GM12865 (cell line): ENCODE measurements around the gene BAHCC1.

Experiments used
- DNase-seq: peaks from one replicate; pipeline ENCODE4 v3.0.0; 2010; ENCODE audit warnings: low read depth
- H3K4me3 ChIP-seq: 2 replicates; pipeline ENCODE4 v1.5.1; 2011; ENCODE audit warnings: mild to moderate bottlenecking, low read depth, low read length, control low read depth
- CTCF ChIP-seq: IDR thresholded peaks from 2 replicates; pipeline ENCODE4 v1.5.1; 2011; ENCODE audit warnings: low read length, control low read depth, low read depth, inconsistent platforms; ENCODE audit not compliant: insufficient read depth; ENCODE audit errors: missing control alignments

The BAHCC1 gene

GRCh38 chr17:81447331-81447933 is 52.2 kb downstream of the BAHCC1 start:
- H3K4me3 ChIP-seq = no peak overlapping the region
- no peak for DNase-seq
- no peak for TF ChIP-seq CTCF

- no peak for DNase-seq
- TF ChIP-seq CTCF = no peak
- no peak overlapping the region for H3K4me3 ChIP-seq
These were observed 53.2 kb downstream of the BAHCC1 start for GRCh38 chr17:81448442-81448841.

- no peak for TF ChIP-seq CTCF
- no peak overlapping the region for H3K4me3 ChIP-seq
- DNase-seq = no peak
These were observed 53.7 kb downstream of the BAHCC1 start for GRCh38 chr17:81448950-81449349.

DNA sequence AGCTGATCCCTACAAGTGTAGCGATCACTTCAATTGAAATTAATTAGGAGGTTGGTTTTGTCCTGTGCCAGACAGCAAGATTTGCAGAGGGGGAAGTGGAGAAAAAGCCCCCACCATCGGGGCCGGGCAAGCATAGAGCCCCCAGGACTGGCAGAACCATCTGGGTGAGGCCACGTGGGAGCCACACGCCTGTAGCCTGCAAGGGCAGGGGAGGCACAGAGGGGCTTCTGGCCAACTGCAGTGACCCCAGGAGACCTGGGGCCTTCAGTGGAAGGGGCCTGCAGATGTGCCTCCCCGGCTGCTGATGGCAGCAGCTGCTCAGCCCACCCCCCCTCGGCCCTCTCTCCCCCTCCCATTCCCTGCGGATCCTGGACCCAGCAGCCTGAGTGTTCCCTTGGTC is 54.1 kb downstream of the BAHCC1 start:
- DNase-seq = no peak
- no peak overlapping the region for H3K4me3 ChIP-seq

GRCh38 chr17:81451823-81452222 is 56.6 kb downstream of the BAHCC1 start:
- no peak overlapping the region for H3K4me3 ChIP-seq
- no peak for DNase-seq
- TF ChIP-seq CTCF = no peak

More for the DNA sequence above, 54.1 kb downstream of the BAHCC1 start:
- TF ChIP-seq CTCF = no peak

GRCh38 chr17:81452551-81452950 is 57.3 kb downstream of the BAHCC1 start:
- no peak for DNase-seq
- H3K4me3 ChIP-seq = no peak overlapping the region
- no peak for TF ChIP-seq CTCF

DNA sequence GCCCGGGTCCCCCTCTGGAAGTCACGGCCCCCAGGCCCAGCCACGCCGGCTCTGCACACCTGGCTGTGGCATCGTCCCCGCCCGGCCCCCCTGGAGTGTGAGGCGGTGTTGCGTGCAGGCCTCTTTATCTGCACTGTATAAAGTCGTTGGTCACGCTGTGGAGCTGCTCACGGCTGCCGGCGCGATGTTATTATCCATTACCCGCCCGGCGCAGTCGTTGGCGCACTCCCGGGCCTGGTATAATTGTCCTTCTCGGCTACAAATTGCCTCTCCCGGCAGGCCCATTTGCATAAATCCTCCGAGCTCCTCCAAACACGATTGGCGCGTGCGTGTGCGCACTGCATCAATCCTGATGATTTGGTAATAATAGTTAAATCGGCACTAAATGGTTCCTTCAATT is 57.8 kb downstream of the BAHCC1 start:
- TF ChIP-seq CTCF = no peak
- no peak for DNase-seq
- H3K4me3 ChIP-seq = no peak overlapping the region
